ENCODE measurements around the gene GMDS. TPM values are rescaled to one million over a fixed set of nuclear protein-coding genes. Genes with fewer than 3 reads are reported as not detected.
A peak's percentile ranks its signal among the peaks of the same experiment; 100 is the strongest.

Gene GMDS
- total RNA-seq, 5 donors from 2014 or later (not counting 1 experiment from before 2014, with no cell fraction given): 12.9 to 21.5 (median 14.6) TPM

DNA sequence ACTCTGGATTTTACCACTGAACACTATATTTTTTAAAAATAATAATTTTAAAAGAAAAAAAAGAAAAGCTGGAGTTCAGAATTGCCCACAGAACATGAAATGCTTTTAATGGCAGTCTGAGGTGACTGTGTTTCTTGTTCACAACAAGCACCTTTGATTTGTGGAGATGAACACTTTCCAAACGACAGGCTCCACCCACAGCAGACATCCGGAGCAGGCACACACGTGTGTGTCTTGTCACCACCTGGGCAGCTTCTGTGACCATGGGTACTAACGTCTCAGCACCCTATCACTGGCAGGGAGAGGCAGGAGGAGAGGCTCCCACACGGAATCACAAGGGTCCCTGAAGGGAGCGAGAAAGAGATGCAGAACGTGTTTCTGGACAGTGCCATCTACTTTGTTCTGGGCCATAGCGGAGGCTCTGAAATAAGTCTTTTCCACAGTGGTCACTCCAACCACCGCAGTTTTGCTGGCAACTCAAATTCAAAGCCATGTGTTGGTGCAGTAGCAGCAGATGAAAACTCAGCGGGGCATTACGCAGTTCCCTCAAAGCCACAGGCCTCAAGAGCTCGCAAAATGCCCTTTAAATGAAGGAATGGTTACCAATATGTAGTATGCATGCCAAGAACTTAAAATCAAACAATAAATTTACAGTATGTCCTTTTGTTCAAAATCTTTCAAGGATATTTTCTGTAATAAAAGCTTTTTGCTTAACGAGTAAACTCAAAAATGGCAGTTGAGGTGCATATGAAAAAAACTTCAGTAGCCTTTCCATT, 393.5 kb downstream of the GMDS start:
- Mint-ChIP-seq H3K27me3 (no peaks in the 10 kb centered on the region), H3K9me3 (no peaks in the 10 kb centered on the region)

DNA sequence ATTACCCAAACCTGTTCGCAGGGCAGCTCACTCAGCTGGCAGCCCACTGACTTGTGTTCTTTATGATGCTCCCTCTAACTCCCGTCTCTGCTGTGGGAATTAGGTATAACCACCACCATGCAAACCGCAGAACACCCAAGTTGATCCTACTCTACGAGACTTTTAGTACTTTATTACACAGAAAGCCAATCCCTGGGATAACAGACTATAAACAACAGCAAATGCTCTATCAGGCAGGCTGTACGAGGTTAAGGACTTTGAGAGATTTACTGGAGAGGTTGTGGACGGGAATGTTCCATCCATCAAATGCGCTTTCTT, 394.6 kb downstream of the GMDS start:
- no peaks in the 10 kb centered on the region for H3K4me1 ChIP-seq (ENCODE audit: control insufficient read depth in 1 of 2, extremely low read depth in 1 of 2, insufficient read depth in 2 of 2, low read length in 2 of 2)
- no peaks in the 10 kb centered on the region for H3K27me3 ChIP-seq (replicated peaks in 1 of 2; ENCODE audit: control insufficient read depth in 2 of 2, extremely low read depth in 1 of 2, insufficient read depth in 2 of 2, low read length in 1 of 2)
- no peaks in the 10 kb centered on the region for H3K27me3 Mint-ChIP-seq
- no peaks in the 10 kb centered on the region for H3K9me3 ChIP-seq
- no peaks in the 10 kb centered on the region for H3K36me3 ChIP-seq (ENCODE audit: control insufficient read depth in 2 of 2, extremely low read depth in 1 of 2, insufficient read depth in 1 of 2, low read length in 1 of 2)
- 87% methylated on average over 2 of the region's 7 CpGs for WGBS (ENCODE audit: insufficient coverage)
- POLR2A ChIA-PET: no interaction called here
- no peak overlapping the region for H3K27ac ChIP-seq (ENCODE audit: low read length)
- H3K27ac Mint-ChIP-seq: no peak overlapping the region
- DNase-seq (no peak), ATAC-seq (replicated peaks in 1 of 4) (no peak)
- peaks cover 30% of the 10 kb centered on the region for H3K36me3 Mint-ChIP-seq
- H3K4me3 ChIP-seq (ENCODE audit: control insufficient read depth in 1 of 2, extremely low read depth in 1 of 2, low read length in 1 of 2): no peak overlapping the region
- no peaks in the 10 kb centered on the region for H3K9me3 Mint-ChIP-seq
- peaks cover 0 to 2% (median 0%) of the 10 kb centered on the region in 3 donors for H3K4me1 Mint-ChIP-seq
- H3K4me3 Mint-ChIP-seq: no peak overlapping the region
- CTCF ChIA-PET: no interaction called here

More for the DNA sequence above, 393.5 kb downstream of the GMDS start:
- POLR2A ChIA-PET: no interaction called here
- WGBS (ENCODE audit: insufficient coverage): 81% methylated on average over 8 of the region's 13 CpGs
- no peak overlapping the region for H3K4me3 Mint-ChIP-seq
- peaks cover 0 to 4% (median 0%) of the 10 kb centered on the region in 3 donors for H3K4me1 Mint-ChIP-seq
- Histone ChIP-seq H3K27ac (ENCODE audit: low read length) (no peak overlapping the region), H3K4me3 (ENCODE audit: control insufficient read depth in 1 of 2, extremely low read depth in 1 of 2, low read length in 1 of 2) (no peak overlapping the region), H3K27me3 (replicated peaks in 1 of 2; ENCODE audit: control insufficient read depth in 2 of 2, extremely low read depth in 1 of 2, insufficient read depth in 2 of 2, low read length in 1 of 2) (no peaks in the 10 kb centered on the region), H3K4me1 (ENCODE audit: control insufficient read depth in 1 of 2, extremely low read depth in 1 of 2, insufficient read depth in 2 of 2, low read length in 2 of 2) (no peaks in the 10 kb centered on the region), H3K36me3 (ENCODE audit: control insufficient read depth in 2 of 2, extremely low read depth in 1 of 2, insufficient read depth in 1 of 2, low read length in 1 of 2) (no peaks in the 10 kb centered on the region), H3K9me3 (no peaks in the 10 kb centered on the region)
- peaks cover 24% of the 10 kb centered on the region for H3K36me3 Mint-ChIP-seq
- ATAC-seq (replicated peaks in 1 of 4) (no peak), DNase-seq (no peak)
- H3K27ac Mint-ChIP-seq: no peak overlapping the region
- CTCF ChIA-PET: no interaction called here

DNA sequence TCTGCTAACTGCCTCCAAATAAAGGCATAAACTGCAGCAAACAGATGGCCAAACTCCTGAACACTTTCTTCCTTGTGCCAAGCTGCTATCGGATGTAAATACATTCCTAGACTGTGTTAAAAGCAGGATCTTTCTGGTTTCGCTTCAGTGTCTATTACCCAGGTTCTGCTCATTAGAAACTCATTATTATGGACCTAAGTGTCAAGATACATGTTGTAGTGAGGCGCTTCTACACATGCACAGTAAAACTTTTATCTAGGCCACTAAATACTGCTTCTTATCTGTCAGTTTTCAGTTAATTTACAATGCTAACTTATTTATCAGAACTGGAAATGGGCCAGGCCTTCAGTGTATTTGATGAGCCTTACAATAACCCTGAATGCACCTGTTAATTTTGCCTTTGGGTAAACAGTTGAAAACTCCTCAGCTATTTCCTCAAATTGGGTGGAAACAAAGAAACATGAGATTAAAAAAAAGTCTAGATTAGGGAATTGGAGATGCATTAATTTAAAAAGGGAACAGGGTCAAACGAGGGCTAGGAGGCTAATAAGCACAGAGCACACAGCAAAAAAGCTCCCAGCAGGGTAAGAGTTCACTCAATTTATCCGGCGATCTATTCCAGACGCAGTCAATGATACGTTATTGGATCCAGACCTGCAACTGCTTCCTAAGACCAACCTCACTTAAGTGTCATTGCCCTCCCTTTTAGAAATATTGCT, 395.1 kb downstream of the GMDS start:
- ChIA-PET POLR2A (no interaction called here), CTCF (interaction anchor here in 1 of 2 donors (0.6 kb wide), 1 partner anchor 86 kb away, joined by 4 read pairs; no protein-coding TSS in a partner anchor)
- no peaks in the 10 kb centered on the region for H3K27me3 Mint-ChIP-seq

DNA sequence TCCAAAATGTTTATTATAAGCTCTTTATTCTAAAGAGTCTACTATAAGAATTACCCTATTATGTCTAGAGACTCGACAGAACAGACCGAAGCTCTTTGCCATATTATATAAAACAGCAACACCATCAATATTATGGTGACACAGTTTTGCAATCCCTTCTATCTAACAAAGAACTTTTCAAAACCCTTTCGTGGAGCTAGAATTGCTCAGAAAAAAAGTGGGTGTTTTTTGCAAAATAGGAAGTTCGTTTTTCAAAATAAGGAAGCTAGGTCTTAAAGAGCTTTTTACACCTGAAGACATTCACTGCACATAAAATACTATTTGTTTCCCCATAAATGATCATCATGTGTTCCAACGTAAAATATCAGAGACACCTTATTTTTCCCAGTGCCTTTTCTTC, 395.7 kb downstream of the GMDS start:
- WGBS (ENCODE audit: insufficient coverage): 56% methylated on average over 1 of the region's 5 CpGs
- Mint-ChIP-seq H3K27ac (no peak overlapping the region), H3K4me1 (peaks cover 0 to 2% (median 0%) of the 10 kb centered on the region in 3 donors), H3K36me3 (peaks cover 29% of the 10 kb centered on the region), H3K4me3 (no peak overlapping the region), H3K9me3 (no peaks in the 10 kb centered on the region), H3K27me3 (no peaks in the 10 kb centered on the region)
- ATAC-seq (replicated peaks in 1 of 4) (no peak), DNase-seq (no peak)
- H3K36me3 ChIP-seq (ENCODE audit: control insufficient read depth in 2 of 2, extremely low read depth in 1 of 2, insufficient read depth in 1 of 2, low read length in 1 of 2): no peaks in the 10 kb centered on the region
- H3K27me3 ChIP-seq (replicated peaks in 1 of 2; ENCODE audit: control insufficient read depth in 2 of 2, extremely low read depth in 1 of 2, insufficient read depth in 2 of 2, low read length in 1 of 2): no peaks in the 10 kb centered on the region
- CTCF ChIA-PET: interaction anchor here (0.6 kb wide), 2 partner anchors 87 to 555 kb away, joined by 3 to 4 read pairs; no protein-coding TSS in a partner anchor
- POLR2A ChIA-PET: no interaction called here
- H3K9me3 ChIP-seq: no peaks in the 10 kb centered on the region
- H3K4me1 ChIP-seq (ENCODE audit: control insufficient read depth in 1 of 2, extremely low read depth in 1 of 2, insufficient read depth in 2 of 2, low read length in 2 of 2): no peaks in the 10 kb centered on the region
- H3K4me3 ChIP-seq (ENCODE audit: control insufficient read depth in 1 of 2, extremely low read depth in 1 of 2, low read length in 1 of 2): no peak overlapping the region
- no peak overlapping the region for H3K27ac ChIP-seq (ENCODE audit: low read length)

More for the DNA sequence above, 395.1 kb downstream of the GMDS start:
- Histone ChIP-seq H3K4me1 (ENCODE audit: control insufficient read depth in 1 of 2, extremely low read depth in 1 of 2, insufficient read depth in 2 of 2, low read length in 2 of 2) (no peaks in the 10 kb centered on the region), H3K27ac (ENCODE audit: low read length) (no peak overlapping the region), H3K27me3 (replicated peaks in 1 of 2; ENCODE audit: control insufficient read depth in 2 of 2, extremely low read depth in 1 of 2, insufficient read depth in 2 of 2, low read length in 1 of 2) (no peaks in the 10 kb centered on the region), H3K9me3 (no peaks in the 10 kb centered on the region), H3K36me3 (ENCODE audit: control insufficient read depth in 2 of 2, extremely low read depth in 1 of 2, insufficient read depth in 1 of 2, low read length in 1 of 2) (no peaks in the 10 kb centered on the region), H3K4me3 (ENCODE audit: control insufficient read depth in 1 of 2, extremely low read depth in 1 of 2, low read length in 1 of 2) (no peak overlapping the region)
- peaks cover 32% of the 10 kb centered on the region for H3K36me3 Mint-ChIP-seq
- no peaks in the 10 kb centered on the region for H3K9me3 Mint-ChIP-seq
- peaks cover 0 to 2% (median 0%) of the 10 kb centered on the region in 3 donors for H3K4me1 Mint-ChIP-seq
- ATAC-seq (replicated peaks in 1 of 4): no peak
- H3K4me3 Mint-ChIP-seq: no peak overlapping the region
- WGBS (ENCODE audit: insufficient coverage): 64% methylated on average over 1 of the region's 8 CpGs
- no peak for DNase-seq
- H3K27ac Mint-ChIP-seq: no peak overlapping the region

DNA sequence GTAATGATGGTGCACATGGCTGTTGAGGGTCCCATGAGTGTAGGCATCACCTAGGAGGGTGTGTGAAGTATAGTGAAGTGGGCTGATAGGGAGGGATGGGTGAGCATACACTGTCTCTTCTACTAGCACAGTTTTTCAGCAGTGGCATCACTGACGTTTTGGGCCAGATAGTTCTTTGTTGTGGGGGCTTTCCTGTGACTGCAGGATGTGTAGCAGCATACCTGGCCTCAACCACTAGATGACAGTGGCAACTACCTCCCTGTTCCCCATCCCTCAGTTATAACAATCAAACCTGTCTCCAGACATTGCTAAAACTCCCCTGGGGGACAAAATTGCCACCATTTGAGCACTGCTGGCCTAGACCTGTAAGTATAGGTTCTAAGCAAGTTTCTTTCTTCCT, 396.7 kb downstream of the GMDS start:
- Mint-ChIP-seq H3K4me1 (peaks cover 0 to 2% (median 0%) of the 10 kb centered on the region in 3 donors), H3K27me3 (no peaks in the 10 kb centered on the region)
- ATAC-seq (replicated peaks in 1 of 4): peak in 1 of 4 experiments; percentile 44

DNA sequence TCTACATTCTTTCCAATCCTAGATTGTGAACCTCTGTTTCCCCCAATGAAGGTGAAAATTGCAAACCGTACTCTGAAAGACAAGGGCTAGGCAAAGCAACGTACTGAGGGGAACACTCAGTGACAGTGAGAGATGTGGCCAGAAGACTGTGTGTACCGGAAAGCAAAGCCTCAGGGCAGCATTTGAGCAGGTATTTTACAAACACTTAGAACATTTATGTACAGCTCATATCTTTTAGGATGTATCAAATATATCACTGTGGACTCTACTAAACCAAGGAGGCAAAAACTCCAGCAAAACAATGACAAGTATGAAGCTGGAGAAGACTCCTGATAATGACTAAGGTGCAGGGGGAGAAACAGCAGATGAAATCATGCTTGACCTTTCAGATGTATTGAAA, 398.8 kb downstream of the GMDS start:
- ChIA-PET CTCF (no interaction called here), POLR2A (no interaction called here)
- H3K27ac Mint-ChIP-seq: no peak overlapping the region
- Histone ChIP-seq H3K36me3 (ENCODE audit: control insufficient read depth in 2 of 2, extremely low read depth in 1 of 2, insufficient read depth in 1 of 2, low read length in 1 of 2) (no peaks in the 10 kb centered on the region), H3K4me3 (ENCODE audit: control insufficient read depth in 1 of 2, extremely low read depth in 1 of 2, low read length in 1 of 2) (no peak overlapping the region), H3K27me3 (replicated peaks in 1 of 2; ENCODE audit: control insufficient read depth in 2 of 2, extremely low read depth in 1 of 2, insufficient read depth in 2 of 2, low read length in 1 of 2) (no peaks in the 10 kb centered on the region), H3K27ac (ENCODE audit: low read length) (no peak overlapping the region), H3K9me3 (no peaks in the 10 kb centered on the region), H3K4me1 (ENCODE audit: control insufficient read depth in 1 of 2, extremely low read depth in 1 of 2, insufficient read depth in 2 of 2, low read length in 2 of 2) (no peaks in the 10 kb centered on the region)
- H3K9me3 Mint-ChIP-seq: no peaks in the 10 kb centered on the region
- no CpG with 5 or more reads among the region's 3 CpGs for WGBS (ENCODE audit: insufficient coverage)
- peaks cover 0 to 2% (median 0%) of the 10 kb centered on the region in 3 donors for H3K4me1 Mint-ChIP-seq
- no peak overlapping the region for H3K4me3 Mint-ChIP-seq
- DNase-seq (no peak), ATAC-seq (replicated peaks in 1 of 4) (no peak)
- no peaks in the 10 kb centered on the region for H3K27me3 Mint-ChIP-seq
- H3K36me3 Mint-ChIP-seq: peaks cover 29% of the 10 kb centered on the region

More for the DNA sequence above, 396.7 kb downstream of the GMDS start:
- no CpG with 5 or more reads among the region's 1 CpG for WGBS (ENCODE audit: insufficient coverage)
- H3K27ac Mint-ChIP-seq: no peak overlapping the region
- Histone ChIP-seq H3K36me3 (ENCODE audit: control insufficient read depth in 2 of 2, extremely low read depth in 1 of 2, insufficient read depth in 1 of 2, low read length in 1 of 2) (no peaks in the 10 kb centered on the region), H3K4me3 (ENCODE audit: control insufficient read depth in 1 of 2, extremely low read depth in 1 of 2, low read length in 1 of 2) (no peak overlapping the region), H3K27me3 (replicated peaks in 1 of 2; ENCODE audit: control insufficient read depth in 2 of 2, extremely low read depth in 1 of 2, insufficient read depth in 2 of 2, low read length in 1 of 2) (no peaks in the 10 kb centered on the region), H3K27ac (ENCODE audit: low read length) (no peak overlapping the region), H3K9me3 (no peaks in the 10 kb centered on the region), H3K4me1 (ENCODE audit: control insufficient read depth in 1 of 2, extremely low read depth in 1 of 2, insufficient read depth in 2 of 2, low read length in 2 of 2) (no peaks in the 10 kb centered on the region)
- ChIA-PET POLR2A (no interaction called here), CTCF (no interaction called here)
- no peaks in the 10 kb centered on the region for H3K9me3 Mint-ChIP-seq
- peak in 1 of 35 experiments; percentile 3 for DNase-seq
- peaks cover 27% of the 10 kb centered on the region for H3K36me3 Mint-ChIP-seq
- H3K4me3 Mint-ChIP-seq: no peak overlapping the region

Data from T-cell (primary cell).